KOPT-K1 (cell line): Measurements from ENCODE around the gene NR1D2.
"Not testable (repeated sequence)": the region's sequence is repeated elsewhere in the genome, so short reads cannot be mapped to it uniquely, and the experiment has no call there.

ENCODE experiments used
- H3K27ac ChIP-seq: fragments of 200-600 bp; sonication (generic); 2 replicates; pipeline ENCODE4 v1.5.1; 2016; ENCODE audit warnings: antibody characterized with exemption, mild to moderate bottlenecking, low read depth, low read length; ENCODE audit not compliant: poor library complexity, severe bottlenecking
- H3K36me3 ChIP-seq: fragments of 200-600 bp; sonication (generic); 2 replicates; pipeline ENCODE4 v1.5.1; 2017; ENCODE audit warnings: antibody characterized with exemption, mild to moderate bottlenecking, low read length, moderate library complexity; ENCODE audit not compliant: insufficient read depth
- H3K9me3 ChIP-seq: fragments of 200-600 bp; sonication (generic); 2 replicates; pipeline ENCODE4 v1.5.1; 2017; ENCODE audit warnings: antibody characterized with exemption, low read length, mild to moderate bottlenecking; ENCODE audit not compliant: insufficient read depth, poor library complexity, severe bottlenecking

The NR1D2 gene

DNA sequence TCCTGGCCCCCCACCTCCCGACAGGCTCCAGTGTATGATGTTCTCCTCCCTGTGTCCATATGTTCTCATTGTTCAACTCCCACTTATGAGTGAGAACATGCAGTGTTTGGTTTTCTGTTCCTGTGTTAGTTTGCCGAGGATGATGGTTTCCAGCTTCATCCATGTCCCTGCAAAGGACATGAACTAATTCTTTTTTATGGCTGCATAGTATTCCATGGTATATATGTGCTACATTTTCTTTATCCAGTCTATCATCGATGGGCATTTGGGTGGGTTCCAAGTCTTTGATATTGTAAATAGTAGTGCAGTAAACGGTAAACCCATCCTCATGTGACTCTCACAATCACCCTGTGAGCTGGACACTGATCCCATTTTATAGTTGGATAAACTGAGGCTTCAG is 81.6 kb downstream of the NR1D2 start:
- not testable (repeated sequence) for H3K27ac ChIP-seq, H3K36me3 ChIP-seq, H3K9me3 ChIP-seq

DNA sequence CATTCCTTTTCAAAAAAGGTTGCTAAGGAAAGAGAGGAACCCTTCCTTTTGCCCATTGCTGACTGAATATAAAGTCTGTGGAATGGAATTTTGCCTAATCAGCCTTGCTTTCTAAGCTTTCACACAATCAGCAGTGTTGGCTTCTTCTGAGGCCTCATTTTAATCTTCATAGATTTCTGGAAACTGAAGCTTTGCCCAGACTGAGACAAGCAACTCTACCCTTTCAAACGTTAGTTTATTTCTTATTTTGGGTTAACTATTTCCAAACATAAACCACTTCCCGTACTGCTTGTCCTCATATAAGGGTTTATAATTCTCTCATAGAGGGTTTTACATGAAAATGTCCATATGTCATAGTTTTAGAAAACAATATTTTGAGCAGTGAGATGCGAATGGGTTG is 82.9 kb downstream of the NR1D2 start:
- no peaks in the 10 kb centered on the region for H3K36me3 ChIP-seq
- H3K9me3 ChIP-seq, result no peaks in the 10 kb centered on the region
- H3K27ac ChIP-seq, result no peak overlapping the region
